KOPT-K1 (cell line): ENCODE results near the gene PLA2G15.

Experiments used
- H3K27ac ChIP-seq: fragments of 200-600 bp; sonication (generic); 2 replicates; pipeline ENCODE4 v1.5.1; 2016; ENCODE audit warnings: antibody characterized with exemption, mild to moderate bottlenecking, low read depth, low read length; ENCODE audit not compliant: poor library complexity, severe bottlenecking
- H3K36me3 ChIP-seq: fragments of 200-600 bp; sonication (generic); 2 replicates; pipeline ENCODE4 v1.5.1; 2017; ENCODE audit warnings: antibody characterized with exemption, mild to moderate bottlenecking, low read length, moderate library complexity; ENCODE audit not compliant: insufficient read depth
- H3K9me3 ChIP-seq: fragments of 200-600 bp; sonication (generic); 2 replicates; pipeline ENCODE4 v1.5.1; 2017; ENCODE audit warnings: antibody characterized with exemption, low read length, mild to moderate bottlenecking; ENCODE audit not compliant: insufficient read depth, poor library complexity, severe bottlenecking

The PLA2G15 gene

DNA sequence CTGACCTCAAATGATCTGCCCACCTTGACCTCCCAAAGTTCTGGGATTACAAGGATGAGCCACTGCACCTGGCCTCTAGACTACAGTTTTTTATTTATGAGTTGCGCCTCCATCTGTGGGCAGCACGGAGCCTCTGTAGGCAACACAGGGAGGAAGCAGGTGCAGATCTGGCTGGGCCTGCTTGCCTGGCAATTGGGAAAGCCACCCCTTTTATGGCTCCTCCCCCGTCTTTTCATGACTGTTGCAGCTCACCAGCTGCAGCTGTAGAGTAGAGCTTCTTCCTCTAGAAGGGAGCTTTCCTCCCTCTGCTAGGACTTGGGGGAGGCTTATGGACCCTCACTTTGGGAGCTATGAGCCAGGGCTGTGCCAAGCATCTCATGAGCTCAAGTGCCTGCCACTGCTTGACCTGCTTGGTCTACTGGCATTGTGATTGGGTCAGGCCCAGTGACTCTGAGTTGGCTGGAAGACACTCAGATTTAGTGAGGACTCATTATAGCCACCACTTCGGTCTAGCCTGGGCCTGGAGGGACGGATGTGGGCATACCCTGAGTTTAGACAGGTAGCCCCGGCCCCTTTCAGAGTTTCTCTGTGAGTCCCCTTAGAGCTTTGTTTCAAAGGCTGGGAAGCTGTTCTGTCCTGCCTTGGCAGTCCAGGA, 12.2 kb downstream of the PLA2G15 start:
- Histone ChIP-seq H3K27ac (peak overlapping the region; percentile 65), H3K9me3 (no peaks in the 10 kb centered on the region), H3K36me3 (peaks cover 21% of the 10 kb centered on the region)

DNA sequence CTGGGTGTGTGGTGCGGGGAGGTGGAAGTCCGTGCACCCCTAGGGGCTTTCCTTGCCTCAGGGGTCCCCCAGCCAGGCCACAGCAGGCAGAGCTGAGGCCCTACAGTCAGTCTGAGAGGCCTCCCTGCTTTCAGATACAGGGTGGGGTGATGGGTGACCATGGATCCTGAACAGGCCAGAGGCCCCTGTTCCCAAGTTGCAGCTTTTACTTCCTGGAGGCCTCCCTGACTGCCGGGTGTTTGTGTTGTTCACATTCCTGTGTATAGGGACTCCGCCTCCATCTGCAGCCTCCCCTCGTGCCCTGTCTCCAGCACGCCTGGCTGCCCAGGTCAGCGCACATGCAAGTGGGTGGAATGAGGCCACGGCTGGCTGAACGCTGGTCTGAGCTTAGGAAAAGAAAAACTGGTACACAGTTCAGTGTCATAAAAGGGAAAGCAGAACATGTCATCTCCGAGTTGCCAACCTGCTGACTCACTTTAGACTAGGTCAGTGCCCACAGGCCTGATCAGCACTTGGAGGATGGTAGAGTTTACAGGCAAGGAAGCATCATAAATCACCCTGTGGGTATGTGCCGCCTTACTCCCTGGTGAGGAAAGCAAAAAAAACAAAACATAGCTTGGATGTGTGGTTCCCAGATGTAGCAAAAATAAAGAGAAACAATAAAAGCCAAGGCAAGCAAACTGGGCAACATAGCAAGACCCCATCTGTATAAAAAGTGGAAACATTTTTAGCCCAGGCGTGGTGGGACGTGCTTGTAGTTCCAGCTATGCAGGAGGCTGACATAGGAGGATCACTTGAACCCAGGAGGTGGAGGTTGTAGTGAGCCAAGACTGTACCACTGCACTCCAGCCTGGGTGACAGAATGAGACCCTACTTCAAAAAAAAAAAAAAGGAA, 13.0 kb downstream of the PLA2G15 start:
- Histone ChIP-seq H3K27ac (peak overlapping the region; percentile 65), H3K9me3 (no peaks in the 10 kb centered on the region)

DNA sequence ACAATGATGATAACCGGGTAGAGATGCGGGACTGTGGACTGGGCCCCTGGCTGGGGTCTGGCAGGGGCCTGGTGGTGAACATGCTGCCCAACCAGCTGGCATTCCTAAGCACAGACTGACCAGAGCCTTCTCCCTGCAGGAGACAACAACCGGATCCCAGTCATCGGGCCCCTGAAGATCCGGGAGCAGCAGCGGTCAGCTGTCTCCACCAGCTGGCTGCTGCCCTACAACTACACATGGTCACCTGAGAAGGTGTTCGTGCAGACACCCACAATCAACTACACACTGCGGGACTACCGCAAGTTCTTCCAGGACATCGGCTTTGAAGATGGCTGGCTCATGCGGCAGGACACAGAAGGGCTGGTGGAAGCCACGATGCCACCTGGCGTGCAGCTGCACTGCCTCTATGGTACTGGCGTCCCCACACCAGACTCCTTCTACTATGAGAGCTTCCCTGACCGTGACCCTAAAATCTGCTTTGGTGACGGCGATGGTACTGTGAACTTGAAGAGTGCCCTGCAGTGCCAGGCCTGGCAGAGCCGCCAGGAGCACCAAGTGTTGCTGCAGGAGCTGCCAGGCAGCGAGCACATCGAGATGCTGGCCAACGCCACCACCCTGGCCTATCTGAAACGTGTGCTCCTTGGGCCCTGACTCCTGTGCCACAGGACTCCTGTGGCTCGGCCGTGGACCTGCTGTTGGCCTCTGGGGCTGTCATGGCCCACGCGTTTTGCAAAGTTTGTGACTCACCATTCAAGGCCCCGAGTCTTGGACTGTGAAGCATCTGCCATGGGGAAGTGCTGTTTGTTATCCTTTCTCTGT, 14.0 kb downstream of the PLA2G15 start:
- H3K36me3 ChIP-seq, result peaks cover 17% of the 10 kb centered on the region
- no peak overlapping the region for H3K27ac ChIP-seq

More for the DNA sequence above, 13.0 kb downstream of the PLA2G15 start:
- H3K36me3 ChIP-seq, result peaks cover 21% of the 10 kb centered on the region

DNA sequence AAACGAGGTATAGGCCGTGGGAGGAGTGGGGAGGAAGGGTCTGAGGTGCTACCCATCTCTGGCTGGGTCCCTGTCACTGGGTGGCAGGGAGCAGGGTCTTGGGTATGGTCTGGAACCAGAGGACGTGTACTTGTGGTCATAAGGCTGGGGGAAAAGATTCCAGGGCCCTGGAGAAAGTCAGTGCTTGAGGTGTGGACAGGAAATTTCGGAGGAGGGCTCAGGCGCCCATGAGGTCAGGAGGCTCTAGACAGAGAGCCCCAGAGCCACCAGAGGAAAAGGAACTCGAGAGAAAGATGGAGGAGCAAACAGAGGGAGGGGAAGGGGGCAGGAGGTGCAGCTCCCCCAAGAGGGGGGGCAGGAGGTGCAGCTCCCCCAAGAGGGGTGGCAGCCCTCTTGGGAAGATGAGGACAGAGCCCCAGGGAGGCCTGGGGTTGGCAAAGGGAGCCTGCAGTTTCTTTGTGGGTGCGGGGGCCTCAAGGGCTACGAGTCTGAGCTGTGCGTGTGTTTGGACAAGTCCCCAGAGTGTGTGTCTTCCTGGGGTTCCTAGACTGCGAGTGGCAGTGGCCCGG, 18.5 kb downstream of the PLA2G15 start:
- peak overlapping the region; percentile 57 for H3K27ac ChIP-seq
- no peaks in the 10 kb centered on the region for H3K9me3 ChIP-seq
- 0 out of 2 replicates have a peak, but pooled peaks cover 4% of the 10 kb centered on the region for H3K36me3 ChIP-seq

More for the DNA sequence above, 14.0 kb downstream of the PLA2G15 start:
- H3K9me3 ChIP-seq, result no peaks in the 10 kb centered on the region

DNA sequence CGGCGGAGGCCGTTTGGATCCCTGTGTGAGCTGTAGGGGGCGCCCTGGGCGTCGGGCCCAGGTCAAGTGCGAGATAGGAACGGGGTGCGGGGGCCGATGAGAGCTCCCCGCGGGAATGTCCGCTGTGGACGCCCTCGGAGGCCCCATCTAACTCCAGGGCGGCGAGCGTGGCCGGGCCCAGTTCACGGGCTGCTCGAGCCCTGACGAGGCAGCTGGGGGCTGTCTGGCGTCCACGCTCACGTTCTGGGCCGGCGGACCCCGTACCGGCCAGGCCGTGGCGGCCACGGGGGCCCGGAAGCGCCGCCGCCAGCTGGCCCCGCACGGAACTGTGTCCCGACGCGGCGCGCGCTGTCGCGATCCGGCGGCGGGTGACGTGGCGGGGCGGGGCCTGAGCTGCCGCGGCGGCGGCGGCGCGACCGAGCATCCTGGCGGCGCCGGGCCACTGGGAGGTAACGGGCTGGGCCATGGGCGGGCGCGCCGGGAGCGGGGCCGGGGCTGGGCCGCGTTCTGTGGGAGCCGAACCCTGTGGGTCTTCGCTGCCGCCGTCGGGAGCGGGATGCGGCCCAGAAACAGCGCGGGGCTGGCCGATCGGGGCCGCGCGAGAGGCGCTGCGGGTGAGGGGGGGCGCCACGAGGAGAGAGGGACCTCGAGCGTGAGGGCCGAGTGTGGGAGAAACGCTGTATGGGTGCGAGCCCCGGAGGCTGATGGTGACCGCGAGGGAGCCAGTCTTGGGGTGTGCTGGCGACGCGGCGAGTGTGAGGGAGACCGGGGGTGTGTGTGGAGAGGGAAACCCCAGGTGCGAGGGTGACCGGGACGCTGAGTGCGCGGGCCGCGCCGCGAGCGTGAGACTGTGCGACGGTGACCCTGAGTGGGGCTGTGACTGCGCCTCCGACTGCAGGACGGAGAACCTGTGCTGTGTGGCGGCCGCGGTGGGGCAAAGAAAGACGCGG, 19.2 kb downstream of the PLA2G15 start, which contains the start of gene SLC7A6:
Gene SLC7A6 (plus strand): TSS at position 399 of the 950 bp plus-strand sequence. CDS start 10,201 bp downstream, outside the sequence.
- Histone ChIP-seq H3K9me3 (no peaks in the 10 kb centered on the region), H3K36me3 (0 out of 2 replicates have a peak, but pooled peaks cover 4% of the 10 kb centered on the region), H3K27ac (peak within 1 kb of the TSS; percentile 57)

DNA sequence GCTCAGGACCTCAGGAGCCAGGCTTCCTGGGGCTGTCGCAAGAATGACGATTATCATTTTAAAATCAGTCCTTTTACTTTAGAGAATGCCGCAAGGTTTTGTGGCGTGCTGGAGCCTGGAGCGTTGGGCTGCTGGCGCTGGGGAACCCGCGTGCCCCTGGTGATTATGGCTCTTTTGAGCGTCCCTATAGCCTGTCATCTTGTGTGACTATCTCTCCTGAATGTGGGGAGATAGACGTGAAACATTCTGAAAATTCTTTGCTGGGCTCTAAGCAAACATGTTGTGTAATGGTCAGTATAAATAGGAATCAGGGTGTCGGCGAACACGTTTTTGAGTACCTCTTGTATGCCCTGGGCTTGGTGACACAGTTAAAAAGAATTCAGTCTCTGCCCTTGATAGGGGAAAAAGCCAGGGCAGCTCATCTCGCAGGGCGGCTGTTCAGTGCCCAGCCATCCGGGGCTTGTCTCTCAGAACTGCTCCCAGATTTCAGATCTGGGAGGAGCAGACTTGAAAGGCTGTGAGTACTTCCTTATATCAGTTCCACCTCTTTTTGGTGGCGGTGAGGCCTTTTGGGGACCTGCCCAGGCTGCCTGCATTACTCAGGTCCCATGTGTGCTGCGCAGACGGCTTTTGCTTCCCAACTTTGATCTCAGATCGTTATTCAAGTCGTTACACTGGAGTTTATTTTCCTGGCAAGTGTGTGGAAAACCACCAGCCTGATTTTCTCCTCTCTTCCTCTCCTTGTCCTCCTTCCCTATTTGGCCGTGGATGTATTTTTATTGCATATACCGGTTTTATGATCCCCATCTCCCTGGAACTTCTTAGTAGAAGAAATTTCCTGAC, 20.1 kb downstream of the PLA2G15 start:
- Histone ChIP-seq H3K9me3 (no peaks in the 10 kb centered on the region), H3K27ac (peak overlapping the region; percentile 57), H3K36me3 (0 out of 2 replicates have a peak, but pooled peaks cover 4% of the 10 kb centered on the region)

DNA sequence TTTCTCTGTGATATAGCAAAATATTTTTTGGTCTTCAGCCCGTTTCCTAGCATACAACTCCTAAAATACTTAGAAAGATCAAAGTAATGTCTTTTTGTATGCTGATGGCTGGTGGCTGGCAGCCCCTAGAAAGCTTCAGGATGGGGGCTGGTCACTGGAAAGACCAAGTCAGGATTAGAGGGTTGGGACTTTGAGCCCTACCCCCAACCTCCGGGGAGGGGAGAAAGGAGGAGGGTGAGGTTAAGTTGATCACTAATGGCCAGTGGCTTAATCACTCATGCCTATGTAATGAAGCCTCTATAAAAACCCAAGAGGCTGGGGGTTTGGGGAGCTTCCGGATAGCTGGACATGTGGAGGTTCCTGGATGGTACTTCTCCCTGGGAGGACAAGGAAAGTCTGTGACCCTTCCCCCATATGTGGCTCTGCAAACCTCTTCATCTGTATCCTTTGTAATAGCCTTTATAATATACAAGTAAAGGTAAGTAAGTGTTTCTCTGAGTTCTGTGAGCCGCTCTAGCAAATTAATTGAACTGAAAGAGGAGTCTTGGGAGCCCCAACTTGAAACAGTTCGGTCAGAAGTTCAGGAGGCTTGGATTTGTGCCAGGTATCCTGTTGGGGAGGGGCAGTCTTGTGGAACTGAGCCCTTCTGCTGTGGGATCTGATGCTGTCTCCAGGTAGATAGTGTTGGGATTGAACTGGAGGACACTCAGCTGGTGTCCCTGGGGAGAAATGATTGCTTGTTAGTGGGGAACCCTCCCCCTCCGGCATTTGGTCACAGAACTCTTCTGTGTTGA, 22.6 kb downstream of the PLA2G15 start:
- Histone ChIP-seq H3K27ac (no peak overlapping the region), H3K9me3 (no peaks in the 10 kb centered on the region), H3K36me3 (peaks cover 14% of the 10 kb centered on the region; the same call in 1 of the 2 replicates)

DNA sequence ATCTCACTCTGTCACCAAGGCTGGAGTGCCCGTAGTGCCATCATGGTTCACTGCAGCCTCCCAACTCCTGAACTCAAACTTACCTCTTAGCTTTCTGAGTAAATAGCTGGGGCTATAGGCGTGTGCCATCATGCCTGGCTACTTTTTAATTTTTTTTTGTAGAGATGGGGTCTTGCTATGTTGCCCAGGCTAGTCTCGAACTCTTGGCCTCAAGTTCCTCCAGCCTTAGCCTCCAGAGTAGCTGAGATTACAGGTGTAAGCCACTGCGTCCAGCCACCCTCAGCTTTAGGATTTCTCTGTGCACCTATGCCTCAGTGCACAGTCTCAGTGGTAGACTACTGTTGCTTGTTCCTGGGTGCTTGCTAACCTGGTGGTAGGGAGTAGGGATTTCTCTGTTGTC, 24.6 kb downstream of the PLA2G15 start:
- Histone ChIP-seq H3K27ac (no peak overlapping the region), H3K36me3 (peaks cover 29% of the 10 kb centered on the region), H3K9me3 (no peaks in the 10 kb centered on the region)

DNA sequence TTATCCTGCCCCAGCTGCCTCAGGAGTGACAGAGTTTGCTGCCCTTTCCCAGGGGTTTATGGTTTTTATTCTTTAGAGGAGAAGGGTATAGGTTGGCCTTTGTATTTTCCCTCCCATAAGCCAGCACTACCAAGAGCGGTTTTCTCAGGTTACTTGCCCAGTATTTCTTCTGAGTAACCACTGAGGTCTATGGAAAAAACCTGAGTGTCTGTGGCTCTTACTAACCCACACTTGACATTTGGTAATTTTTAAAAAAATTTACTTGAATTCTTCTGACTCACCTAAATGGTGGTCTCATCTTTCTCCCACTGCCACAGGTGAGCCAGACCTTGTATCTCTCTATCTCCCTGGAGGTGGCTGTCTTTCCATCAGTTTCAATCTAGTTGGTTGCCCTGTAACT, 25.2 kb downstream of the PLA2G15 start:
- no peak overlapping the region for H3K27ac ChIP-seq
- H3K9me3 ChIP-seq, result no peaks in the 10 kb centered on the region
- H3K36me3 ChIP-seq, result peaks cover 32% of the 10 kb centered on the region

DNA sequence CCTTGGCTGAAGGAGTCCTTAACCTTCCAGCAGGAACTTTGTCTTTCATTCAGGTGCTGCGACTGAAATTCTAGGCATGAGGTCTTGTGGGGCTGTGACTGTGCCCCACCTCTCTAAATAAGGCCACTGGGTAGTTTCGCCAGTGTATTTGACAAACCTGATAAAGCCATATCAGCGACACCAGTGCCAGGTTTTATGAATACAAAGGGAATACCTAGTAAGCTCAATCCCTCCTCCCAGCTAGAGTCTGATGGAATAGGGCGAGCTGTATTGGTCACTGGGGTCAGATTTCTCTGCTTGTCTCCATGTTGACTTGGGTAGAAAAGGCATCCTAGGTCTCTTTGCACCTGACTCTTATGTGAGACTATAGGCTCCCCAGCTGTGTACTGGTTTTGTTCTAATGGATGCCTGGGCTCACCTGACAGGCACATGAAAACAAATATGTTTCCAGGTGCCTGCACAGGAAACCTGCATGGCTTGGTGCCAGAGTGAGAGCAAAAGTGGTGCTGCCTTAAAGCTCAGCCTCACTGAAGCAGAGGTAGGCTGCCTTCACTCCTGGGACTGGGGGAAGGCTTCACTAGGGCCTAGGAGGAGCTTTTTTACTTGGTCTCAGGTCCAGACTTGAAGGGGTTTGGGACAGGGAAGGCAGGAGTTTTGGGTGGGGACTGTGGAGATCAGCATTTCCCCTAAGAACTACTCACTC, 27.5 kb downstream of the PLA2G15 start:
- H3K9me3 ChIP-seq, result no peaks in the 10 kb centered on the region
- no peak overlapping the region for H3K27ac ChIP-seq
- peaks cover 30% of the 10 kb centered on the region for H3K36me3 ChIP-seq

DNA sequence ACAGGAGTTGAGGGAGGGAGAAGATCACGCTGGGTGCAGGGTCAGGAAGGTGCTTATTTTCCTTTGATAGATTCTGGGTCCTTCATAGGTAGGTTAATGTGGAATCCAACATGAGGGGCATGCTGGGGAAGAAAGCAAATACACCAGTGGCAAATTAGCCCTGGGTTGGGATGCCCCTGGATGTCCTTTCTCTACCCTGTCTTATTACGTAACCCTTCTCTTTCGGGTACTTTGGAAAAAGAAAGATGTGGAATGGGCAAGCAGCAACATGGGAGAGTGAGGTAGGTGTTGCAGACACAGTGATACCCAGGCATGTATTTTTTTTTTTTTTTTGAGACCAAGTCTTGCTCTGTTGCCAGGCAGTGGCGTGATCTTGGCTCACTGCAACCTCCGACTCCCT, 28.3 kb downstream of the PLA2G15 start:
- H3K9me3 ChIP-seq, result no peaks in the 10 kb centered on the region
- H3K27ac ChIP-seq, result no peak overlapping the region
- peaks cover 28% of the 10 kb centered on the region for H3K36me3 ChIP-seq

DNA sequence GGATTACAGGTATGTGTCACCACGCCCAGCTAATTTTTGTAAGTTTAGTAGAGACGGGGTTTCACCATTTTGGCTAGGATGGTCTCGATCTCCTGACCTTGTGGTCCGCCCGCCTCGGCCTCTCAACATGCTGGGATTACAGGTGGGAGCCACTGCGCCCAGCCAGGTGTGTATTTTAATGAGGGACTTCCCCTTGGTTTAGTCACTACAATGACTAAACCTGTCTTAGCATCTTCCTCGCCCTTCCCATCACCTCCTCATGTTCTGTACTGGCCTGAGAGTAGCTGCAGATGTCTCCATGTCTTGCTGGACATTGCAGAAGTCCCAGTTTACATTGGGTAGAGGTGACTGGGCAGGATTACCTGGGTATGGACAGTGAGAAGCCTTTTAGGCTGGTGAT, 28.7 kb downstream of the PLA2G15 start:
- H3K36me3 ChIP-seq, result peaks cover 28% of the 10 kb centered on the region
- no peaks in the 10 kb centered on the region for H3K9me3 ChIP-seq
- no peak overlapping the region for H3K27ac ChIP-seq
